IMR-90 (cell line): ENCODE measurements around the gene RNF215.

Experiments
- CTCF ChIP-seq: conservative IDR thresholded peaks from 2 replicates; pipeline ENCODE4 v1.5.1; 2012; ENCODE audit warnings: mild to moderate bottlenecking, low read depth, low read length, improper control_type of control experiment
- ELK1 ChIP-seq: fragments of 150-350 bp; IDR thresholded peaks from 2 replicates; pipeline ENCODE4 v1.6.1; 2016; ENCODE audit warnings: low read depth, mild to moderate bottlenecking, low read length, moderate library complexity, borderline replicate concordance
- FOS ChIP-seq: fragments of 150-350 bp; IDR thresholded peaks from 2 replicates; pipeline ENCODE4 v1.6.1; 2016; ENCODE audit warnings: low read depth, low read length
- MAZ ChIP-seq: IDR thresholded peaks from 2 replicates; pipeline ENCODE4 v1.6.1; 2012; ENCODE audit warnings: low read depth, mild to moderate bottlenecking, low read length, improper control_type of control experiment, moderate library complexity, borderline replicate concordance
- POLR2A ChIP-seq: IDR thresholded peaks from 2 replicates; pipeline ENCODE4 v1.6.1; 2012; ENCODE audit warnings: mild to moderate bottlenecking, low read depth, low read length

DNA sequence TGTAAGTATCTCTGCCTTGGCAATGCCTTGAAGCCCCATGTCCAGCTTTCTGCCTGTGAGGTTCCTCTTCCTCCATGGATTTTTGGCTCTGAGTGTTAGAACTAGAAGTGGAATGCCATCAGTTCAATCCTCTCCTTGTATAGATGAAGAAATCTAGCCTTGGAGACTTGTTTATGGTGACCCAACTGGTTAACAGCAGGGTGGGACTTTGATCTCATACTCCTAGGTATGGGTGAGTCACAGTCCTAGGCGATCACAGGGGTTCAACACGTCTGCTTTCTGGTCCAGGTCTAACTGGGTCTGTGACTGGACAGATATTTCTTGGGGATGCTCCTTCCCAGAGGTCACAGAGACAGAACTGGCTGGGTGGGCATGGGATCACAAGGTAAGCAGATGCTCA is 29.2 kb upstream of the RNF215 start:
- no peak for TF ChIP-seq POLR2A
- TF ChIP-seq MAZ: no peak
- TF ChIP-seq CTCF: no peak
- TF ChIP-seq FOS: 0 out of 2 replicates have a peak, but pooled peaks have one; percentile 20
- TF ChIP-seq ELK1: no peak
